ENCODE data around the gene MRI1. TPM values are rescaled to one million over a fixed set of nuclear protein-coding genes. Genes with fewer than 3 reads are reported as not detected.

Gene MRI1
- total RNA-seq, 2 donors from 2014 or later = 54.6 to 63.0 TPM

GRCh38 chr19:13734751-13735150 lies 29.6 kb upstream of the MRI1 start:
- ATAC-seq (ENCODE audit: insufficient number of reproducible peaks, low FRiP score, low read depth) (no peak), DNase-seq (ENCODE audit: low spot score) (no peak)
- no peak overlapping the region for H3K4me3 ChIP-seq
- TF ChIP-seq, protein P1, sequence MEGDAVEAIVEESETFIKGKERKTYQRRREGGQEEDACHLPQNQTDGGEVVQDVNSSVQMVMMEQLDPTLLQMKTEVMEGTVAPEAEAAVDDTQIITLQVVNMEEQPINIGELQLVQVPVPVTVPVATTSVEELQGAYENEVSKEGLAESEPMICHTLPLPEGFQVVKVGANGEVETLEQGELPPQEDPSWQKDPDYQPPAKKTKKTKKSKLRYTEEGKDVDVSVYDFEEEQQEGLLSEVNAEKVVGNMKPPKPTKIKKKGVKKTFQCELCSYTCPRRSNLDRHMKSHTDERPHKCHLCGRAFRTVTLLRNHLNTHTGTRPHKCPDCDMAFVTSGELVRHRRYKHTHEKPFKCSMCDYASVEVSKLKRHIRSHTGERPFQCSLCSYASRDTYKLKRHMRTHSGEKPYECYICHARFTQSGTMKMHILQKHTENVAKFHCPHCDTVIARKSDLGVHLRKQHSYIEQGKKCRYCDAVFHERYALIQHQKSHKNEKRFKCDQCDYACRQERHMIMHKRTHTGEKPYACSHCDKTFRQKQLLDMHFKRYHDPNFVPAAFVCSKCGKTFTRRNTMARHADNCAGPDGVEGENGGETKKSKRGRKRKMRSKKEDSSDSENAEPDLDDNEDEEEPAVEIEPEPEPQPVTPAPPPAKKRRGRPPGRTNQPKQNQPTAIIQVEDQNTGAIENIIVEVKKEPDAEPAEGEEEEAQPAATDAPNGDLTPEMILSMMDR (IDR thresholded peaks at IDR 0.05) = no peak
- peaks cover 15 to 26% of the 10 kb centered on the region in 2 donors for H3K4me1 ChIP-seq (ENCODE audit: control insufficient read depth in 1 of 2, low read depth in 2 of 2)
- no peaks in the 10 kb centered on the region for H3K9me3 ChIP-seq
- H3K27ac ChIP-seq = no peak overlapping the region
- no peaks in the 10 kb centered on the region for H3K36me3 ChIP-seq
- no peaks in the 10 kb centered on the region for H3K27me3 ChIP-seq (replicated peaks; ENCODE audit: insufficient read depth)

GRCh38 chr19:13738073-13738472 lies 26.2 kb upstream of the MRI1 start:
- ATAC-seq (ENCODE audit: insufficient number of reproducible peaks, low FRiP score, low read depth) (no peak), DNase-seq (ENCODE audit: low spot score) (no peak)
- TF ChIP-seq, protein P1 (IDR thresholded peaks at IDR 0.05) = no peak
- H3K4me1 ChIP-seq (ENCODE audit: control insufficient read depth in 1 of 2, low read depth in 2 of 2) = peaks cover 0 to 4% of the 10 kb centered on the region in 2 donors
- no peaks in the 10 kb centered on the region for H3K9me3 ChIP-seq
- H3K27ac ChIP-seq = no peak overlapping the region
- no peaks in the 10 kb centered on the region for H3K27me3 ChIP-seq (replicated peaks; ENCODE audit: insufficient read depth)
- H3K36me3 ChIP-seq = no peaks in the 10 kb centered on the region
- no peak overlapping the region for H3K4me3 ChIP-seq

- Histone ChIP-seq H3K4me3 (no peak overlapping the region), H3K27me3 (replicated peaks; ENCODE audit: insufficient read depth) (no peaks in the 10 kb centered on the region), H3K4me1 (ENCODE audit: control insufficient read depth in 1 of 2, low read depth in 2 of 2) (no peaks in the 10 kb centered on the region), H3K36me3 (no peaks in the 10 kb centered on the region), H3K27ac (no peak overlapping the region), H3K9me3 (no peaks in the 10 kb centered on the region)
- ATAC-seq (ENCODE audit: insufficient number of reproducible peaks, low FRiP score, low read depth) (no peak), DNase-seq (ENCODE audit: low spot score) (no peak)
- TF ChIP-seq, protein P1 (IDR thresholded peaks at IDR 0.05) = no peak
Observed at GRCh38 chr19:13741893-13742292, 22.4 kb upstream of the MRI1 start.

- Histone ChIP-seq H3K27me3 (replicated peaks; ENCODE audit: insufficient read depth) (no peaks in the 10 kb centered on the region), H3K27ac (no peak overlapping the region), H3K4me1 (ENCODE audit: control insufficient read depth in 1 of 2, low read depth in 2 of 2) (no peaks in the 10 kb centered on the region), H3K9me3 (no peaks in the 10 kb centered on the region), H3K36me3 (no peaks in the 10 kb centered on the region), H3K4me3 (no peak overlapping the region)
- DNase-seq (ENCODE audit: low spot score) (no peak), ATAC-seq (ENCODE audit: insufficient number of reproducible peaks, low FRiP score, low read depth) (no peak)
- TF ChIP-seq, protein P1 (IDR thresholded peaks at IDR 0.05) = no peak
Observed at GRCh38 chr19:13742756-13743155, 21.6 kb upstream of the MRI1 start.

- no peak for ATAC-seq (ENCODE audit: insufficient number of reproducible peaks, low FRiP score, low read depth)
- TF ChIP-seq, protein P1 (IDR thresholded peaks at IDR 0.05) = no peak
- H3K4me1 ChIP-seq (ENCODE audit: control insufficient read depth in 1 of 2, low read depth in 2 of 2) = peaks cover 5 to 9% of the 10 kb centered on the region in 2 donors
- H3K4me3 ChIP-seq = no peak overlapping the region
- no peaks in the 10 kb centered on the region for H3K27me3 ChIP-seq (replicated peaks; ENCODE audit: insufficient read depth)
- no peaks in the 10 kb centered on the region for H3K9me3 ChIP-seq
- DNase-seq (ENCODE audit: low spot score) = no peak
- no peaks in the 10 kb centered on the region for H3K36me3 ChIP-seq
- H3K27ac ChIP-seq = no peak overlapping the region
Observed at GRCh38 chr19:13744174-13744573, 20.1 kb upstream of the MRI1 start.

Data from thoracic aorta (tissue), 2 donors.